ENCODE data around the gene PSME2. TPM values are rescaled to one million over a fixed set of nuclear protein-coding genes. Genes with fewer than 3 reads are reported as not detected.

PSME2 gene
- total and polyA plus RNA-seq, 12 donors = 107 to 752 (median 243) TPM

- Histone ChIP-seq H3K9me3 (replicated peaks in 1 of 3) (no peaks in the 10 kb centered on the region), H3K4me1 (replicated peaks in 1 of 2) (no peaks in the 10 kb centered on the region), H3K27ac (no peak overlapping the region), H3K4me3 (no peak overlapping the region), H3K27me3 (no peaks in the 10 kb centered on the region), H3K36me3 (replicated peaks in 1 of 2) (peaks cover 0 to 11% of the 10 kb centered on the region in 2 donors)
- no peak for DNase-seq
- intact Hi-C loops (cut with DNase I) = no loop called here
- 89 to 100% (median 93%) methylated on average over 3 of the region's 3 CpGs for WGBS, 4 donors
- TF ChIP-seq CTCF (IDR thresholded peaks at IDR 0.05) = no peak
- TF ChIP-seq POLR2A (IDR thresholded peaks at IDR 0.05) = no peak
These were observed 45.4 kb downstream of the PSME2 start for GRCh38 chr14:24100982-24101494.

- no peak overlapping the region for H3K4me3 ChIP-seq
- DNase-seq = no peak
- TF ChIP-seq POLR2A (IDR thresholded peaks at IDR 0.05) (no peak), CTCF (IDR thresholded peaks at IDR 0.05) (no peak)
- H3K27ac ChIP-seq = no peak overlapping the region
- H3K9me3 ChIP-seq (replicated peaks in 1 of 3) = no peaks in the 10 kb centered on the region
- H3K36me3 ChIP-seq (replicated peaks in 1 of 2) = peaks cover 0 to 11% of the 10 kb centered on the region in 2 donors
- no peaks in the 10 kb centered on the region for H3K27me3 ChIP-seq
- WGBS, 4 donors = 80 to 90% (median 84%) methylated on average over 4 of the region's 4 CpGs
- intact Hi-C loops (cut with DNase I) = no loop called here
- H3K4me1 ChIP-seq (replicated peaks in 1 of 2) = peaks cover 0 to 5% of the 10 kb centered on the region in 2 donors
These were observed 46.0 kb downstream of the PSME2 start for GRCh38 chr14:24100197-24100981.

- Histone ChIP-seq H3K4me3 (no peak overlapping the region), H3K27ac (no peak overlapping the region), H3K36me3 (replicated peaks in 1 of 2) (peaks cover 0 to 11% of the 10 kb centered on the region in 2 donors), H3K9me3 (replicated peaks in 1 of 3) (no peaks in the 10 kb centered on the region), H3K4me1 (replicated peaks in 1 of 2) (peaks cover 4 to 14% of the 10 kb centered on the region in 2 donors), H3K27me3 (no peaks in the 10 kb centered on the region)
- TF ChIP-seq POLR2A (IDR thresholded peaks at IDR 0.05) (no peak), CTCF (IDR thresholded peaks at IDR 0.05) (no peak)
- 88 to 96% (median 91%) methylated on average over 11 to 17 of the region's 17 CpGs for WGBS, 4 donors
- intact Hi-C loops (cut with DNase I) = no loop called here
- no peak for DNase-seq
These were observed 47.2 kb downstream of the PSME2 start for GRCh38 chr14:24098927-24099813.
